ENCODE measurements around the gene SERINC5. TPM values are rescaled to one million over a fixed set of nuclear protein-coding genes. Genes with fewer than 3 reads are reported as not detected.
A peak's percentile ranks its signal among the peaks of the same experiment; 100 is the strongest.

SERINC5 gene
- total RNA-seq, 4 donors from 2014 or later: 6.5 to 9.3 (median 8.8) TPM

- 81 to 96% methylated on average over 5 to 9 of the region's 9 CpGs for WGBS, 2 donors (ENCODE audit: low coverage in 1 of 2)
- Histone ChIP-seq H3K36me3 (peaks cover 0 to 78% of the 10 kb centered on the region in 2 donors), H3K27ac (no peak overlapping the region), H3K4me1 (peaks cover 0 to 7% (median 0%) of the 10 kb centered on the region in 3 donors), H3K9me3 (no peaks in the 10 kb centered on the region), H3K27me3 (no peaks in the 10 kb centered on the region), H3K4me3 (no peak overlapping the region)
- TF ChIP-seq POLR2AphosphoS5 (IDR thresholded peaks at IDR 0.05) (no peak), POLR2A (IDR thresholded peaks at IDR 0.05) (no peak), EP300 (IDR thresholded peaks at IDR 0.05) (no peak)
- no peak for ATAC-seq
These were observed 108.6 kb downstream of the SERINC5 start for GRCh38 chr5:80147119-80147815.

DNA sequence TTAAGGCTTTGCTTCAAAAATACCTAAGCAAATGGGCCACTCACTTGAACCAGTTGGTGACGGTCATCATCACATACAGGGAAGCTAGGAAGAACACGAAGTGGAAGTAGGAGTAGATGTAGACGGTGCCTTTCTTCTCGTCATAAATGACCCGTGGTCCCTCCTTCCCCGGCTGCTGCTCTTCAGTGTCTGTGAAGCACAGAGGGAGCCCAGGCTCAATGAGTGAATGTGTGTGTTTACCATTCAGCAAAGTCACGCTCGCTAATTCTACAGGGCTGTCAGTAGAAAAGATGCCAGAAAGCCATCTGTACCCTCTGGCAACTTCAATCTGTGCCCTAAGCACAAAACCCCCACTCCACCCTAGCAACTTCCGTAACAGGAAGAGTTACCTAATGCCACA lies 109.8 kb downstream of the SERINC5 start:
- no peak for TF ChIP-seq POLR2AphosphoS5 (IDR thresholded peaks at IDR 0.05)
- no peak for TF ChIP-seq EP300 (IDR thresholded peaks at IDR 0.05)
- TF ChIP-seq POLR2A (IDR thresholded peaks at IDR 0.05): no peak
- no peak for TF ChIP-seq CTCF (IDR thresholded peaks at IDR 0.05)
- Histone ChIP-seq H3K4me1 (peaks cover 0 to 19% (median 10%) of the 10 kb centered on the region in 3 donors), H3K9me3 (no peaks in the 10 kb centered on the region), H3K27me3 (no peaks in the 10 kb centered on the region), H3K27ac (peak overlapping the region in 1 of 4 donors; percentile 33), H3K36me3 (peaks cover 0 to 68% of the 10 kb centered on the region in 2 donors), H3K4me3 (no peak overlapping the region)
- WGBS, 2 donors (ENCODE audit: low coverage in 1 of 2): 86 to 95% methylated on average over 8 to 9 of the region's 9 CpGs
- ATAC-seq: no peak

DNA sequence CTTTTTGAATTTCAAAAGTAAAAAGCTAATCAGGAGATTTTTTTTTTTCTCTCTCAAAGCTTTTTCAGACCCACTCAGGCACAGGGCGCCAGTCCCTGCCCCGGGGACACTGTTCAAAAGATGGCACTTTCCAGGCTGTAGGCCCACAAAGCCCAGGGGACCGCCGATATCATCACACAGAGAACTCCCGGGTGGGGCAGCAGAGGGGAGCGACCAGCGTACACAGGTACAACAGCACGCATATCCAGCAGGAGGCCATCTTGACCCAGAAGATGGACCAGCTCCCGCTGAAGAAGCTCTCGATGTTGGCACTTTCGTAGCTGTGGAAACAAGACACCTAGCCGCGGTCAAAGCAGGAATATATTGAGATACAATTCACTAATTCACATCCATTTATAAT lies 112.4 kb downstream of the SERINC5 start:
- Histone ChIP-seq H3K27me3 (no peaks in the 10 kb centered on the region), H3K4me3 (no peak overlapping the region), H3K9me3 (no peaks in the 10 kb centered on the region), H3K27ac (no peak overlapping the region), H3K36me3 (peaks cover 0 to 42% of the 10 kb centered on the region in 2 donors), H3K4me1 (peaks cover 0 to 26% (median 13%) of the 10 kb centered on the region in 3 donors)
- no peak for ATAC-seq
- WGBS, 2 donors (ENCODE audit: low coverage in 1 of 2): 90 to 100% methylated on average over 2 to 9 of the region's 13 CpGs
- no peak for TF ChIP-seq EP300 (IDR thresholded peaks at IDR 0.05)
- no peak for TF ChIP-seq POLR2AphosphoS5 (IDR thresholded peaks at IDR 0.05)
- no peak for TF ChIP-seq CTCF (IDR thresholded peaks at IDR 0.05)
- no peak for TF ChIP-seq POLR2A (IDR thresholded peaks at IDR 0.05)

GRCh38 chr5:80142996-80143395 lies 112.9 kb downstream of the SERINC5 start:
- Histone ChIP-seq H3K36me3 (peaks cover 0 to 44% of the 10 kb centered on the region in 2 donors), H3K4me3 (no peak overlapping the region), H3K27me3 (no peaks in the 10 kb centered on the region), H3K9me3 (no peaks in the 10 kb centered on the region), H3K4me1 (peaks cover 0 to 26% (median 13%) of the 10 kb centered on the region in 3 donors), H3K27ac (peak overlapping the region in 2 of 4 donors; percentile 19 to 82)
- 79 to 100% methylated on average over 4 to 5 of the region's 6 CpGs for WGBS, 2 donors (ENCODE audit: low coverage in 1 of 2)
- no peak for ATAC-seq
- TF ChIP-seq EP300 (IDR thresholded peaks at IDR 0.05) (no peak), CTCF (IDR thresholded peaks at IDR 0.05) (no peak), POLR2A (IDR thresholded peaks at IDR 0.05) (no peak), POLR2AphosphoS5 (IDR thresholded peaks at IDR 0.05) (no peak)

GRCh38 chr5:80141681-80142080 lies 114.2 kb downstream of the SERINC5 start:
- Histone ChIP-seq H3K9me3 (no peaks in the 10 kb centered on the region), H3K4me1 (peaks cover 0 to 26% (median 13%) of the 10 kb centered on the region in 3 donors), H3K36me3 (peaks cover 0 to 41% of the 10 kb centered on the region in 2 donors), H3K27me3 (no peaks in the 10 kb centered on the region), H3K27ac (peak overlapping the region; percentile 65 to 83 (median 80)), H3K4me3 (no peak overlapping the region)
- 39% methylated on average over 3 of the region's 3 CpGs; no CpG with 5 or more reads in 1 of the 2 donors for WGBS, 2 donors (ENCODE audit: low coverage in 1 of 2)
- ATAC-seq: no peak
- TF ChIP-seq POLR2AphosphoS5 (IDR thresholded peaks at IDR 0.05) (no peak), EP300 (IDR thresholded peaks at IDR 0.05) (no peak), CTCF (IDR thresholded peaks at IDR 0.05) (no peak), POLR2A (IDR thresholded peaks at IDR 0.05) (no peak)

Measured in gastroesophageal sphincter (tissue), 4 donors.